ENCODE measurements around the gene CYFIP1.

- TF ChIP-seq, protein P1, sequence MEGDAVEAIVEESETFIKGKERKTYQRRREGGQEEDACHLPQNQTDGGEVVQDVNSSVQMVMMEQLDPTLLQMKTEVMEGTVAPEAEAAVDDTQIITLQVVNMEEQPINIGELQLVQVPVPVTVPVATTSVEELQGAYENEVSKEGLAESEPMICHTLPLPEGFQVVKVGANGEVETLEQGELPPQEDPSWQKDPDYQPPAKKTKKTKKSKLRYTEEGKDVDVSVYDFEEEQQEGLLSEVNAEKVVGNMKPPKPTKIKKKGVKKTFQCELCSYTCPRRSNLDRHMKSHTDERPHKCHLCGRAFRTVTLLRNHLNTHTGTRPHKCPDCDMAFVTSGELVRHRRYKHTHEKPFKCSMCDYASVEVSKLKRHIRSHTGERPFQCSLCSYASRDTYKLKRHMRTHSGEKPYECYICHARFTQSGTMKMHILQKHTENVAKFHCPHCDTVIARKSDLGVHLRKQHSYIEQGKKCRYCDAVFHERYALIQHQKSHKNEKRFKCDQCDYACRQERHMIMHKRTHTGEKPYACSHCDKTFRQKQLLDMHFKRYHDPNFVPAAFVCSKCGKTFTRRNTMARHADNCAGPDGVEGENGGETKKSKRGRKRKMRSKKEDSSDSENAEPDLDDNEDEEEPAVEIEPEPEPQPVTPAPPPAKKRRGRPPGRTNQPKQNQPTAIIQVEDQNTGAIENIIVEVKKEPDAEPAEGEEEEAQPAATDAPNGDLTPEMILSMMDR (IDR thresholded peaks at IDR 0.05) = no peak
- TF ChIP-seq HMGXB4 (CRISPR knock-in tag; IDR thresholded peaks at IDR 0.05; ENCODE audit: borderline replicate concordance) (no peak), PBX3 (IDR thresholded peaks at IDR 0.05) (no peak), POLR2A (IDR thresholded peaks at IDR 0.05; ENCODE audit: low read length) (no peak), EHMT2 (IDR thresholded peaks at IDR 0.05; ENCODE audit: low read depth) (no peak)
These were observed 88.5 kb downstream of the CYFIP1 start for GRCh38 chr15:22891426-22892210.
